ENCODE measurements around the gene KLK1. TPM values are rescaled to one million over a fixed set of nuclear protein-coding genes. Genes with fewer than 3 reads are reported as not detected.

KLK1 gene
- total and polyA plus RNA-seq, 2 of the 13 experiments (the other 11 are each of a cell fraction or from before 2014, with no cell fraction given): not detected

DNA sequence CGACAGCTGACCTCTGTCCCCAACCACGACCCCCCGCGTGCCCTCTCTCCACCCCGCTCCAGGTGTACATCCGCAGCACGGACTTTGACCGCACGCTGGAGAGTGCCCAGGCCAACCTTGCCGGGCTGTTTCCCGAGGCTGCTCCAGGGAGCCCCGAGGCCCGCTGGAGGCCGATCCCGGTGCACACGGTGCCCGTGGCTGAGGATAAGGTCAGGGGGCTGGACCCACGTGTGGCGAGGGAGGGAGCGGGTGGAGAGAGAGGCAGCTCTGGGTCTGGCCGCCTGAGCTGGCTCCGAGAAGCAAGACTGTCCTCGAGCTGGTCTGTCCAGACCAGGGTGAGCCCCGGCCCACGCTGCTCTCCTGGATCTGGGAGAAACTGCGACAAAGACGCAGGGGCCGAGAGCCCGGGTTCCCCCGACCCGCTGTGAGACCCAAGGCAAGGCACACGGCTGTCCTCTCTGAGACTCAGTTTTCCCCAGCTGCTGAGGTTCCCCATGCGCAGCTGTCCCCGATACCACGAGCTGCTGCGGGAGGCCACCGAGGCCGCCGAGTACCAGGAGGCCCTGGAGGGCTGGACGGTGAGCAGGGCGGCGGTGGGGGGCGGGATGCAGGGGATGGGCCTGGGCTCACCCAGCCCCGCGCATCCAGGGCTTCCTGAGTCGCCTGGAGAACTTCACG lies 31.9 kb downstream of the KLK1 start (continued):
- TF ChIP-seq SOX6 (IDR thresholded peaks at IDR 0.05) (no peak), SOX6 (CRISPR knock-in tag; IDR thresholded peaks at IDR 0.05) (no peak), HMG20A (CRISPR knock-in tag; IDR thresholded peaks at IDR 0.05; ENCODE audit: borderline replicate concordance) (no peak), HNRNPH1 (optimal IDR thresholded peaks at IDR 0.05; ENCODE audit: low read depth, low read length) (no peak), ESRRA (CRISPR knock-in tag; IDR thresholded peaks at IDR 0.05; ENCODE audit: low read depth) (peak; percentile 75), ATF1 (CRISPR knock-in tag; IDR thresholded peaks at IDR 0.05) (no peak), CCDC6 (CRISPR knock-in tag; IDR thresholded peaks at IDR 0.05) (no peak), MIER2 (CRISPR knock-in tag; IDR thresholded peaks at IDR 0.05) (0 out of 2 replicates have a peak, but pooled peaks have one; percentile 20), ZNF569 (CRISPR knock-in tag; IDR thresholded peaks at IDR 0.05; ENCODE audit: borderline replicate concordance) (no peak), NFIC (IDR thresholded peaks at IDR 0.05; ENCODE audit: low read length) (no peak), FOXK1 (CRISPR knock-in tag; IDR thresholded peaks at IDR 0.05; ENCODE audit: borderline replicate concordance, low read depth) (no peak), MYC (CRISPR knock-in tag; IDR thresholded peaks at IDR 0.05; ENCODE audit: borderline replicate concordance) (no peak), TSC22D2 (CRISPR knock-in tag; IDR thresholded peaks at IDR 0.05; ENCODE audit: borderline replicate concordance) (no peak), TP53 (CRISPR knock-in tag; conservative IDR thresholded peaks at IDR 0.05) (no peak), DNMT1 (CRISPR knock-in tag; IDR thresholded peaks at IDR 0.05) (no peak), ZNF160 (CRISPR knock-in tag; IDR thresholded peaks at IDR 0.05) (no peak), XBP1 (CRISPR knock-in tag; IDR thresholded peaks at IDR 0.05) (no peak), POLR2AphosphoS2 (IDR thresholded peaks at IDR 0.05; ENCODE audit: low read depth, low read length) (peak; percentile 38; the same call in 1 of the 2 replicates), NKX3-1 (CRISPR knock-in tag; IDR thresholded peaks at IDR 0.05) (no peak), PAF1 (CRISPR knock-in tag; IDR thresholded peaks at IDR 0.05) (no peak), IKZF1 (IDR thresholded peaks at IDR 0.05) (no peak)
- TF ChIP-seq, protein P1, sequence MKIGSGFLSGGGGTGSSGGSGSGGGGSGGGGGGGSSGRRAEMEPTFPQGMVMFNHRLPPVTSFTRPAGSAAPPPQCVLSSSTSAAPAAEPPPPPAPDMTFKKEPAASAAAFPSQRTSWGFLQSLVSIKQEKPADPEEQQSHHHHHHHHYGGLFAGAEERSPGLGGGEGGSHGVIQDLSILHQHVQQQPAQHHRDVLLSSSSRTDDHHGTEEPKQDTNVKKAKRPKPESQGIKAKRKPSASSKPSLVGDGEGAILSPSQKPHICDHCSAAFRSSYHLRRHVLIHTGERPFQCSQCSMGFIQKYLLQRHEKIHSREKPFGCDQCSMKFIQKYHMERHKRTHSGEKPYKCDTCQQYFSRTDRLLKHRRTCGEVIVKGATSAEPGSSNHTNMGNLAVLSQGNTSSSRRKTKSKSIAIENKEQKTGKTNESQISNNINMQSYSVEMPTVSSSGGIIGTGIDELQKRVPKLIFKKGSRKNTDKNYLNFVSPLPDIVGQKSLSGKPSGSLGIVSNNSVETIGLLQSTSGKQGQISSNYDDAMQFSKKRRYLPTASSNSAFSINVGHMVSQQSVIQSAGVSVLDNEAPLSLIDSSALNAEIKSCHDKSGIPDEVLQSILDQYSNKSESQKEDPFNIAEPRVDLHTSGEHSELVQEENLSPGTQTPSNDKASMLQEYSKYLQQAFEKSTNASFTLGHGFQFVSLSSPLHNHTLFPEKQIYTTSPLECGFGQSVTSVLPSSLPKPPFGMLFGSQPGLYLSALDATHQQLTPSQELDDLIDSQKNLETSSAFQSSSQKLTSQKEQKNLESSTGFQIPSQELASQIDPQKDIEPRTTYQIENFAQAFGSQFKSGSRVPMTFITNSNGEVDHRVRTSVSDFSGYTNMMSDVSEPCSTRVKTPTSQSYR (CRISPR knock-in tag; IDR thresholded peaks at IDR 0.05; ENCODE audit: borderline replicate concordance): peak; percentile 44; the same call in 1 of the 2 replicates
- TF ChIP-seq, protein P2, sequence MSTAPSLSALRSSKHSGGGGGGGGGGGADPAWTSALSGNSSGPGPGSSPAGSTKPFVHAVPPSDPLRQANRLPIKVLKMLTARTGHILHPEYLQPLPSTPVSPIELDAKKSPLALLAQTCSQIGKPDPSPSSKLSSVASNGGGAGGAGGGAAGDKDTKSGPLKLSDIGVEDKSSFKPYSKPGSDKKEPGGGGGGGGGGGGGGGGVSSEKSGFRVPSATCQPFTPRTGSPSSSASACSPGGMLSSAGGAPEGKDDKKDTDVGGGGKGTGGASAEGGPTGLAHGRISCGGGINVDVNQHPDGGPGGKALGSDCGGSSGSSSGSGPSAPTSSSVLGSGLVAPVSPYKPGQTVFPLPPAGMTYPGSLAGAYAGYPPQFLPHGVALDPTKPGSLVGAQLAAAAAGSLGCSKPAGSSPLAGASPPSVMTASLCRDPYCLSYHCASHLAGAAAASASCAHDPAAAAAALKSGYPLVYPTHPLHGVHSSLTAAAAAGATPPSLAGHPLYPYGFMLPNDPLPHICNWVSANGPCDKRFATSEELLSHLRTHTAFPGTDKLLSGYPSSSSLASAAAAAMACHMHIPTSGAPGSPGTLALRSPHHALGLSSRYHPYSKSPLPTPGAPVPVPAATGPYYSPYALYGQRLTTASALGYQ (CRISPR knock-in tag; IDR thresholded peaks at IDR 0.05): no peak
- TF ChIP-seq, protein P3, sequence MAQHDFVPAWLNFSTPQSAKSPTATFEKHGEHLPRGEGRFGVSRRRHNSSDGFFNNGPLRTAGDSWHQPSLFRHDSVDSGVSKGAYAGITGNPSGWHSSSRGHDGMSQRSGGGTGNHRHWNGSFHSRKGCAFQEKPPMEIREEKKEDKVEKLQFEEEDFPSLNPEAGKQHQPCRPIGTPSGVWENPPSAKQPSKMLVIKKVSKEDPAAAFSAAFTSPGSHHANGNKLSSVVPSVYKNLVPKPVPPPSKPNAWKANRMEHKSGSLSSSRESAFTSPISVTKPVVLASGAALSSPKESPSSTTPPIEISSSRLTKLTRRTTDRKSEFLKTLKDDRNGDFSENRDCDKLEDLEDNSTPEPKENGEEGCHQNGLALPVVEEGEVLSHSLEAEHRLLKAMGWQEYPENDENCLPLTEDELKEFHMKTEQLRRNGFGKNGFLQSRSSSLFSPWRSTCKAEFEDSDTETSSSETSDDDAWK (CRISPR knock-in tag; IDR thresholded peaks at IDR 0.05): no peak
- TF ChIP-seq, protein P4, sequence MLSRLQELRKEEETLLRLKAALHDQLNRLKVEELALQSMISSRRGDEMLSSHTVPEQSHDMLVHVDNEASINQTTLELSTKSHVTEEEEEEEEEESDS (CRISPR knock-in tag; IDR thresholded peaks at IDR 0.05; ENCODE audit: borderline replicate concordance): no peak
- TF ChIP-seq, protein P5, sequence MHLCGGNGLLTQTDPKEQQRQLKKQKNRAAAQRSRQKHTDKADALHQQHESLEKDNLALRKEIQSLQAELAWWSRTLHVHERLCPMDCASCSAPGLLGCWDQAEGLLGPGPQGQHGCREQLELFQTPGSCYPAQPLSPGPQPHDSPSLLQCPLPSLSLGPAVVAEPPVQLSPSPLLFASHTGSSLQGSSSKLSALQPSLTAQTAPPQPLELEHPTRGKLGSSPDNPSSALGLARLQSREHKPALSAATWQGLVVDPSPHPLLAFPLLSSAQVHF (CRISPR knock-in tag; IDR thresholded peaks at IDR 0.05): no peak

All from HepG2 (cell line).